HG03280 (cell line): ENCODE measurements around the gene THAP11.

Source experiments
- ATAC-seq: cut with Tn5 transposase; IDR thresholded peaks from one replicate; pipeline ENCODE4 v1.9.1; 2021; ENCODE audit warnings: mild to moderate bottlenecking, moderate library complexity; ENCODE audit not compliant: unreplicated experiment

Gene THAP11

GRCh38 chr16:67841816-67842508 lies at the start of gene THAP11:
Gene THAP11, plus strand, starts transcription at chr16:67842320. Its CDS starts 235 bp downstream, at chr16:67842555.
- peak; percentile 48 for ATAC-seq

- ATAC-seq: no peak
Measured at GRCh38 chr16:67796099-67796718, 45.9 kb upstream of the THAP11 start.

- no peak for ATAC-seq
Measured at GRCh38 chr16:67800338-67800926, 41.7 kb upstream of the THAP11 start.

GRCh38 chr16:67801241-67801640 lies 40.9 kb upstream of the THAP11 start:
- no peak for ATAC-seq

GRCh38 chr16:67801883-67802282 lies 40.2 kb upstream of the THAP11 start:
- no peak for ATAC-seq

GRCh38 chr16:67803894-67804293 lies 38.2 kb upstream of the THAP11 start:
- no peak for ATAC-seq

- no peak for ATAC-seq
Measured at GRCh38 chr16:67804853-67805542, 37.1 kb upstream of the THAP11 start.

GRCh38 chr16:67805718-67806427 lies 36.2 kb upstream of the THAP11 start:
- ATAC-seq: peak; percentile 2

GRCh38 chr16:67806428-67807147 lies 35.5 kb upstream of the THAP11 start, which contains the start of the genes RANBP10 and TSNAXIP1:
Gene RANBP10, minus strand, starts transcription at chr16:67806560. Its CDS starts 24 bp downstream, at chr16:67806536.
Gene TSNAXIP1, plus strand, starts transcription at chr16:67806889. Its CDS starts 261 bp downstream, at chr16:67807150.
- ATAC-seq: peak; percentile 91

- ATAC-seq: no peak
Measured at GRCh38 chr16:67807148-67807682, 34.9 kb upstream of the THAP11 start.

- ATAC-seq: no peak
Measured at GRCh38 chr16:67811899-67812298, 30.2 kb upstream of the THAP11 start.

GRCh38 chr16:67814567-67814966 lies 27.6 kb upstream of the THAP11 start:
- ATAC-seq: no peak

GRCh38 chr16:67820608-67821259 lies 21.4 kb upstream of the THAP11 start:
- ATAC-seq: no peak

GRCh38 chr16:67822511-67822910 lies 19.6 kb upstream of the THAP11 start:
- no peak for ATAC-seq

GRCh38 chr16:67825119-67825518 lies 17.0 kb upstream of the THAP11 start:
- no peak for ATAC-seq

GRCh38 chr16:67825906-67826305 lies 16.2 kb upstream of the THAP11 start:
- no peak for ATAC-seq

GRCh38 chr16:67828651-67829050 lies 13.5 kb upstream of the THAP11 start:
- no peak for ATAC-seq

GRCh38 chr16:67833030-67833414 lies 9.1 kb upstream of the THAP11 start:
- ATAC-seq: no peak
